Osteoblast (primary cell): Measurements from ENCODE around the gene MCM3. TPM values are rescaled to one million over a fixed set of nuclear protein-coding genes. Genes with fewer than 3 reads are reported as not detected.

Source experiments
- DNase-seq: peaks from one replicate; pipeline ENCODE4 v3.0.0; 2011; ENCODE audit warnings: low spot score, mixed read lengths; ENCODE audit not compliant: insufficient read length; ENCODE audit errors: missing footprints
- H2AFZ ChIP-seq: 2 replicates; pipeline ENCODE4 v1.6.0; 2011; ENCODE audit warnings: mild to moderate bottlenecking, low read length
- H3K27ac ChIP-seq: 2 replicates; pipeline ENCODE4 v1.5.1; 2011; ENCODE audit warnings: mild to moderate bottlenecking, low read depth, low read length, moderate library complexity
- H3K27me3 ChIP-seq: 2 replicates; pipeline ENCODE4 v1.6.0; 2012; ENCODE audit warnings: mild to moderate bottlenecking, control low read depth, inconsistent platforms, low read length, moderate library complexity; ENCODE audit not compliant: insufficient read depth
- H3K36me3 ChIP-seq: 2 replicates; pipeline ENCODE4 v1.5.1; 2011; ENCODE audit warnings: mild to moderate bottlenecking, low read length, control low read depth, moderate library complexity; ENCODE audit not compliant: insufficient read depth
- H3K4me1 ChIP-seq: 2 replicates; pipeline ENCODE4 v1.5.1; 2011; ENCODE audit warnings: mild to moderate bottlenecking, low read length, control low read depth, moderate library complexity; ENCODE audit not compliant: insufficient read depth
- H3K4me2 ChIP-seq: 2 replicates; pipeline ENCODE4 v1.6.0; 2011; ENCODE audit warnings: mild to moderate bottlenecking, low read length; ENCODE audit not compliant: insufficient read depth
- H3K4me3 ChIP-seq: fragments of 200-600 bp; sonication (generic); 3 replicates; pipeline ENCODE4 v1.5.1; 2012; ENCODE audit warnings: mild to moderate bottlenecking, low read length, inconsistent platforms; ENCODE audit not compliant: insufficient read depth
- H3K79me2 ChIP-seq: 2 replicates; pipeline ENCODE4 v1.6.0; 2012; ENCODE audit warnings: mild to moderate bottlenecking, low read length, control low read depth, inconsistent platforms; ENCODE audit not compliant: insufficient read depth
- H3K9me3 ChIP-seq: 2 replicates; pipeline ENCODE4 v1.5.1; 2011; ENCODE audit warnings: low read depth, low read length, control low read depth
- H4K20me1 ChIP-seq: 2 replicates; pipeline ENCODE4 v1.6.0; 2012; ENCODE audit warnings: mild to moderate bottlenecking, low read length, control low read depth; ENCODE audit not compliant: insufficient read depth
- total RNA-seq: library from RNA; depleted of rRNA; stranded (reverse); fragments of >200 nt; gene quantifications from 2 replicates; pipeline ENCODE4 v1.2.3, GENCODE V29; 2012
- TF ChIP-seq, protein P1 (sequence below): IDR thresholded peaks from 2 replicates; pipeline ENCODE4 v1.5.1; 2011; ENCODE audit warnings: mild to moderate bottlenecking, low read depth, low read length, moderate library complexity; ENCODE audit errors: extremely low read depth

The MCM3 gene
- 19.2 and 19.4 TPM in 2 replicates for total RNA-seq

DNA sequence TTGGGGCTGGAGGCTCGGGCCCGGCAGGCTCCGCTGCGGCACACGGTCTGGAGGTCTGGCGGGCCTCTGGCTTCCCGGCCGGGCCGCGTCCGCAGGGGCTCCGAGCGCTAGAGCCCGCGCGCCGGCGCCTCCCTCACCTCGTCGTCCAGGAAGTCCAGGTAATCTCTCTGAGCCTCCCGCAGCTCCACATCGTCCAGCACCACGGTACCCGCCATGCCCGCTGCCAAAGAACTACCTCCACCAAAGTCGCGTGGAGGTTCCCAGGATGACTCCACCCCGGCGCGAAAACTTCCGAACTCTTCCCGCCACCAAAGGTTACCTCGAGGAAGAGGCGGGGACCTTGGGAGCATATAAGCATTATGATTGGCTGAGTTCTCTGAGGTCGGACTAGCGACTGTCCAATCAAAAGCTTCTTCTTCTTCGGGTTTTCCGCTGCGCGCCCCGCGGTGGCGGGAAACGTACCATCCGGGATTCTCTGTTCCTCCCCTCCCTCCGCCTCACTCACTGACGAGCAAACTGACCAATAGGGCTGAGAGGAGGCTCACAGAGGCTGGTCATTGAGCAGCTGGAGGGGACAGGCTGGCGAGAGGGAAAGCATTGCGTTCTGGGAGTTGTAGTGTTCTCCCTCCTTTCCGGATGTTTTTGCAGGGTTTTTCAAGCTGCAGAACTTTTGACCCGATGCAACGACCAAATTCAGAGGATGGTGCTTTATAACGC, at the start of gene MCM3:
Gene MCM3 (minus strand): TSS at position 283 of the 717 bp plus-strand sequence. CDS start 68 bp downstream, at position 215.
- Histone ChIP-seq H3K4me2 (peak within 1 kb of the TSS; percentile 98), H3K36me3 (peaks cover 30% of the 10 kb centered on the region), H4K20me1 (no peaks in the 10 kb centered on the region), H3K27me3 (no peaks in the 10 kb centered on the region), H3K4me1 (peaks cover 12% of the 10 kb centered on the region), H3K4me3 (peak within 1 kb of the TSS; percentile 90), H3K79me2 (peaks cover 20% of the 10 kb centered on the region), H3K27ac (peak within 1 kb of the TSS; percentile 71), H2AFZ (peak within 1 kb of the TSS; percentile 96), H3K9me3 (no peaks in the 10 kb centered on the region)
- TF ChIP-seq, protein P1, sequence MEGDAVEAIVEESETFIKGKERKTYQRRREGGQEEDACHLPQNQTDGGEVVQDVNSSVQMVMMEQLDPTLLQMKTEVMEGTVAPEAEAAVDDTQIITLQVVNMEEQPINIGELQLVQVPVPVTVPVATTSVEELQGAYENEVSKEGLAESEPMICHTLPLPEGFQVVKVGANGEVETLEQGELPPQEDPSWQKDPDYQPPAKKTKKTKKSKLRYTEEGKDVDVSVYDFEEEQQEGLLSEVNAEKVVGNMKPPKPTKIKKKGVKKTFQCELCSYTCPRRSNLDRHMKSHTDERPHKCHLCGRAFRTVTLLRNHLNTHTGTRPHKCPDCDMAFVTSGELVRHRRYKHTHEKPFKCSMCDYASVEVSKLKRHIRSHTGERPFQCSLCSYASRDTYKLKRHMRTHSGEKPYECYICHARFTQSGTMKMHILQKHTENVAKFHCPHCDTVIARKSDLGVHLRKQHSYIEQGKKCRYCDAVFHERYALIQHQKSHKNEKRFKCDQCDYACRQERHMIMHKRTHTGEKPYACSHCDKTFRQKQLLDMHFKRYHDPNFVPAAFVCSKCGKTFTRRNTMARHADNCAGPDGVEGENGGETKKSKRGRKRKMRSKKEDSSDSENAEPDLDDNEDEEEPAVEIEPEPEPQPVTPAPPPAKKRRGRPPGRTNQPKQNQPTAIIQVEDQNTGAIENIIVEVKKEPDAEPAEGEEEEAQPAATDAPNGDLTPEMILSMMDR = no peak
- peak; percentile 97 for DNase-seq

DNA sequence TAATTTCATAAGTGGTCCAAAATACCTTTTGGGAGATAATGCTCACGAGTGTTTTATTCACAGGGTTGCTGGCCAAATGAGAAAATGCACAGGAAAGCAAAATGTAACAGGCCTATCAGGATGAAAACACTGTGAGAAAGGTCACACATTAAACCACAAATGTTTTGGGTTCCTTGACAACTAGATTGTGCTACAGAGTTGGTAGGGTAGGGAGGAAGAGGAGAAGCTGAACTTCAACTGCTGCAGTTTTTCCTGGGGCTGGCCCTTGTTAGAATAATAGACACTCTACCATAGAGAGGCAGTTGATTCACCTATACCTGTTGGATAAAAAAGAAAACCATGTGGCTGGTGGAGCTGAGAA, 49.3 kb upstream of the MCM3 start:
- no peaks in the 10 kb centered on the region for H3K27me3 ChIP-seq
- H3K27ac ChIP-seq = no peak overlapping the region
- no peaks in the 10 kb centered on the region for H4K20me1 ChIP-seq
- no peak overlapping the region for H2AFZ ChIP-seq
- H3K4me1 ChIP-seq = peaks cover 5% of the 10 kb centered on the region
- no peak overlapping the region for H3K4me2 ChIP-seq
- H3K36me3 ChIP-seq = no peaks in the 10 kb centered on the region
- no peak for DNase-seq
- no peak overlapping the region for H3K4me3 ChIP-seq
- no peaks in the 10 kb centered on the region for H3K9me3 ChIP-seq
- TF ChIP-seq, protein P1 = no peak
- H3K79me2 ChIP-seq = no peaks in the 10 kb centered on the region

DNA sequence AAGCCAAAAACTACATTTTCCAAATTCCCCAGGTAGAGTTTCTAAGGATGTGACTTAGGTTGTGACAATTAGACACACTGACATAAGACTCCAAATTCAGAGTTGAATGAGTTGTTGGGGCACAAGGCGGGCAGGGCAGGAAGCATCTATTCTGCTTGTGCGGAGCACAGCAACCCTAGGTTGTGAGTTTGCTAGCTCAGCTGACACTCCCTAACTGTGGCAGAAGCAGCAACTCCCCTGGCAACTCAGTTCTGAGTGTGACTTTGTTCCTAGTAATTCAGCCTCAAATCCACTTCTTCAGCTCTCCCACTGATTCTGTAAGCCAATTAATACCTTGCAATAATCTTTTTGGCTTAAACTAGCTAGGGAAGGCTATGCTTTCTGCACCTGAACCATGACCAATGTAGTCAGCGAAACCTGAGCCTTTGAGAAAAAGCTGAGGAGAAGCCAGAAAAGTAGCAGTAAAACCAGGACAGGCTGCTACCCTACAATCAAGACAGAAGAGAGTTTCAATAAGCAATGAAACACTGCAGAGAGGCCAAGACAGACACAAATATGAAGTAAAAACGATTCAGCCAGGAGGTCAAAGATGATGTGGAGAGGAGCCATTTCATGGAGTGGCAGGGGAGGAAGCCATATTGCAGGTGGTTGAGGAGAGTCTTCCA, 47.4 kb upstream of the MCM3 start:
- H3K79me2 ChIP-seq = no peaks in the 10 kb centered on the region
- H3K36me3 ChIP-seq = no peaks in the 10 kb centered on the region
- peak overlapping the region; percentile 14 for H3K4me2 ChIP-seq
- TF ChIP-seq, protein P1 = no peak
- H3K9me3 ChIP-seq = no peaks in the 10 kb centered on the region
- no peak overlapping the region for H3K4me3 ChIP-seq
- DNase-seq = no peak
- H4K20me1 ChIP-seq = no peaks in the 10 kb centered on the region
- no peaks in the 10 kb centered on the region for H3K27me3 ChIP-seq
- H2AFZ ChIP-seq = no peak overlapping the region
- H3K4me1 ChIP-seq = peaks cover 5% of the 10 kb centered on the region
- no peak overlapping the region for H3K27ac ChIP-seq

DNA sequence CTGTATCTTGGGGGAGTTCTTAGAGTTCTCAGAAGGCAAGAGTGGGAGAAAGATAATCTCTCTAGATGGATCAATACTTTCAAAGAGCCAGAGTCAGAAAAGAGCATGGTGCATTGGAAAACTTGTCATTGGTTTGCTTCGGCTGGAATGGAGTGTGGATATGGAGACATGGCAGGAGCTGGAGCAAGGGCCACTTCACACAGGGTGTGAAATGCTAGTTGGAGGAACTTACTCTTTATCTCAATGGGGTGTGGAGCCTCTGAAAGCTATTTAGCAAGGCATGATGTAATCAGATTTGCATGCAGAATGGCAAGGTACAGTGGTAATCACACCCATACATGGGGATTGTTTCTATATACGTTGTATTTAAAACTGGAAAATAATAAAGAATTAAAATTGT, 45.9 kb upstream of the MCM3 start:
- no peak for DNase-seq
- H3K36me3 ChIP-seq = no peaks in the 10 kb centered on the region
- no peak overlapping the region for H3K4me2 ChIP-seq
- H3K4me3 ChIP-seq = no peak overlapping the region
- H3K79me2 ChIP-seq = no peaks in the 10 kb centered on the region
- H3K27ac ChIP-seq = no peak overlapping the region
- H4K20me1 ChIP-seq = no peaks in the 10 kb centered on the region
- H3K9me3 ChIP-seq = no peaks in the 10 kb centered on the region
- H3K27me3 ChIP-seq = no peaks in the 10 kb centered on the region
- H2AFZ ChIP-seq = no peak overlapping the region
- TF ChIP-seq, protein P1 = no peak
- H3K4me1 ChIP-seq = peaks cover 5% of the 10 kb centered on the region
